22Rv1 (cell line): Measurements from ENCODE around the gene MAPK14.

Experiments used
- ZFX ChIP-seq: fragments of 450-650 bp; IDR thresholded peaks from 2 replicates; pipeline ENCODE4 v1.6.1; 2017; ENCODE audit warnings: antibody characterized with exemption, borderline replicate concordance
- TF ChIP-seq, protein P1 (sequence below): fragments of 450-650 bp; IDR thresholded peaks from 2 replicates; pipeline ENCODE4 v1.5.1; 2017; ENCODE audit warnings: mild to moderate bottlenecking

DNA sequence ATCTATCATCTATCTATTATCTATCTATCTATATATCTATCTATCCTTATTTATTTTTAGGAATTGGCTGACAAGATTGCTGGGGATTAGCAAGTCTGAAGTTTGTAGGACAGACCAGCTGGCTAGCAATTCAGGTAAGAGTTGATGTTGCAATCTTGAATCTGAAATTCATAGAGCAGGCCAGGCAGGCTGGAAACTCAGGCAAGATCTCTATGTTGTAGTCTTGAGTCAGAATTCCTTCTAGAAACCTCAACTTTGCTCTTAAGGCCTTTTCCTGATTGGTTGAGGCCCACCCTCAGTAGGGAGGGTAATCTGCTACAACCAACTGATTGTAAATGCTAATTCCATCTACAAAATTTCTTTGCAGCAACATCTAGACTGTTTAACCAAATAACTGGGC is 121.9 kb downstream of the MAPK14 start:
- TF ChIP-seq, protein P1, sequence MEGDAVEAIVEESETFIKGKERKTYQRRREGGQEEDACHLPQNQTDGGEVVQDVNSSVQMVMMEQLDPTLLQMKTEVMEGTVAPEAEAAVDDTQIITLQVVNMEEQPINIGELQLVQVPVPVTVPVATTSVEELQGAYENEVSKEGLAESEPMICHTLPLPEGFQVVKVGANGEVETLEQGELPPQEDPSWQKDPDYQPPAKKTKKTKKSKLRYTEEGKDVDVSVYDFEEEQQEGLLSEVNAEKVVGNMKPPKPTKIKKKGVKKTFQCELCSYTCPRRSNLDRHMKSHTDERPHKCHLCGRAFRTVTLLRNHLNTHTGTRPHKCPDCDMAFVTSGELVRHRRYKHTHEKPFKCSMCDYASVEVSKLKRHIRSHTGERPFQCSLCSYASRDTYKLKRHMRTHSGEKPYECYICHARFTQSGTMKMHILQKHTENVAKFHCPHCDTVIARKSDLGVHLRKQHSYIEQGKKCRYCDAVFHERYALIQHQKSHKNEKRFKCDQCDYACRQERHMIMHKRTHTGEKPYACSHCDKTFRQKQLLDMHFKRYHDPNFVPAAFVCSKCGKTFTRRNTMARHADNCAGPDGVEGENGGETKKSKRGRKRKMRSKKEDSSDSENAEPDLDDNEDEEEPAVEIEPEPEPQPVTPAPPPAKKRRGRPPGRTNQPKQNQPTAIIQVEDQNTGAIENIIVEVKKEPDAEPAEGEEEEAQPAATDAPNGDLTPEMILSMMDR: no peak
- no peak for TF ChIP-seq ZFX
